ENCODE results near the gene C19orf12.

DNA sequence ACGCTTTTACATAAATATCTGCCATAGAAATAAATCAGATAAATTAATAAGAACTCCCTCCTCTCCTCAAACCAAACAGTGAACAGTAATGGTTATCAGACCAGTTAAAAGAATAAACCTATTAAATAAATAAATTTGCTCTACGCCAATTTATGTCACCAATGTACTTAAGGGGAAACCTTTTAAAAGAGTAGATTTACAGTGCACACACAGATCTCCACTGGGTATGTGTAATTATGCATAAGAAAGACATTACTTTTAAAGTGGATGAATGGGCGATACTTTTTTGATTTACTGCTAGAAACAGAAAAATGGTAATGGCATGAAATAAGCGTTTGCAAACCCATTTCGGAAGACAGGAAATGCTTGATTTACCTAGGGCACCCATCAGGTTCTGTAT lies 34.9 kb upstream of the C19orf12 start:
- TF ChIP-seq CTCF (IDR thresholded peaks at IDR 0.05) (no peak), POLR2A (IDR thresholded peaks at IDR 0.05; ENCODE audit: low read depth) (no peak), POLR2AphosphoS5 (IDR thresholded peaks at IDR 0.05) (no peak), EP300 (IDR thresholded peaks at IDR 0.05) (no peak)

Data from esophagus muscularis mucosa (tissue), 4 donors.